IMR-90 (cell line): ENCODE measurements around the gene CAND2.

Source experiments
- BHLHE40 ChIP-seq: fragments of 150-350 bp; IDR thresholded peaks from 2 replicates; pipeline ENCODE4 v1.6.1; 2016; ENCODE audit warnings: mild to moderate bottlenecking, low read depth, low read length
- CEBPB ChIP-seq: IDR thresholded peaks from 2 replicates; pipeline ENCODE4 v1.6.1; 2012; ENCODE audit warnings: low read depth, low read length, improper control_type of control experiment
- MAFK ChIP-seq: IDR thresholded peaks from 2 replicates; pipeline ENCODE4 v1.6.1; 2012; ENCODE audit warnings: low read depth, low read length, improper control_type of control experiment
- MAZ ChIP-seq: IDR thresholded peaks from 2 replicates; pipeline ENCODE4 v1.6.1; 2012; ENCODE audit warnings: low read depth, mild to moderate bottlenecking, low read length, improper control_type of control experiment, moderate library complexity, borderline replicate concordance
- MXI1 ChIP-seq: IDR thresholded peaks from 2 replicates; pipeline ENCODE4 v1.6.1; 2012; ENCODE audit warnings: low read depth, mild to moderate bottlenecking, low read length, moderate library complexity, borderline replicate concordance
- NFE2L2 ChIP-seq: fragments of 150-350 bp; IDR thresholded peaks from 2 replicates; pipeline ENCODE4 v1.6.1; 2016; ENCODE audit warnings: low read depth, mild to moderate bottlenecking, low read length
- POLR2A ChIP-seq: IDR thresholded peaks from 2 replicates; pipeline ENCODE4 v1.6.1; 2012; ENCODE audit warnings: mild to moderate bottlenecking, low read depth, low read length
- RAD21 ChIP-seq: IDR thresholded peaks from 2 replicates; pipeline ENCODE4 v1.6.1; 2012; ENCODE audit warnings: low read length, improper control_type of control experiment
- RCOR1 ChIP-seq: IDR thresholded peaks from 2 replicates; pipeline ENCODE4 v1.6.1; 2012; ENCODE audit warnings: mild to moderate bottlenecking, low read length, improper control_type of control experiment; ENCODE audit not compliant: insufficient replicate concordance
- SMC3 ChIP-seq: fragments of 150-350 bp; IDR thresholded peaks from 2 replicates; pipeline ENCODE4 v1.6.1; 2016; ENCODE audit warnings: low read depth, mild to moderate bottlenecking, antibody characterized with exemption, low read length, moderate library complexity
- TF ChIP-seq, protein P1 (sequence below): conservative IDR thresholded peaks from 2 replicates; pipeline ENCODE4 v1.5.1; 2012; ENCODE audit warnings: mild to moderate bottlenecking, low read depth, low read length, improper control_type of control experiment
- TF ChIP-seq, protein P2 (sequence below): fragments of 150-350 bp; IDR thresholded peaks from 2 replicates; pipeline ENCODE4 v1.6.1; 2017; ENCODE audit warnings: mild to moderate bottlenecking, antibody characterized with exemption, low read length, low read depth
- TF ChIP-seq, protein P3 (sequence below): fragments of 150-350 bp; IDR thresholded peaks from 2 replicates; pipeline ENCODE4 v1.6.1; 2016; ENCODE audit warnings: low read depth, mild to moderate bottlenecking, low read length, moderate library complexity, borderline replicate concordance

DNA sequence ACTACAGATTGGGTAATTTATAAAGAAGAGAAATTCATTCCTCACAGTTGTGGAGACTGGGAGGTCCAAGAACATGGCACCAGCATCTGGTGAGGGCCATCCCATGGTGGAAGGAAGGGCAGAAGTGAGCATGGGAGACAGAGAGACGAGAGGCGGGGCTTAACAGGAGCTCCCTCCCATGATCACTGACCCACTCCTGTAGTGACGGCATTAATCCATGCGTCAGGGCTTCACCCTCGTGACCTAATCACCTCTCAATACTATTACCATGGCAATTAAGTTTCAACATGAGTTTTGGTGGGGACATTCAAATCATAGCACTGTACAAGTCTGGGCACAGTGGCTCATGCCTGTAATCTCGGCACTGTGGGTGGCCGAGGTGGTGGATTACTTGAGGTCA is 27.8 kb downstream of the CAND2 start:
- no peak for TF ChIP-seq RAD21
- TF ChIP-seq, protein P1, sequence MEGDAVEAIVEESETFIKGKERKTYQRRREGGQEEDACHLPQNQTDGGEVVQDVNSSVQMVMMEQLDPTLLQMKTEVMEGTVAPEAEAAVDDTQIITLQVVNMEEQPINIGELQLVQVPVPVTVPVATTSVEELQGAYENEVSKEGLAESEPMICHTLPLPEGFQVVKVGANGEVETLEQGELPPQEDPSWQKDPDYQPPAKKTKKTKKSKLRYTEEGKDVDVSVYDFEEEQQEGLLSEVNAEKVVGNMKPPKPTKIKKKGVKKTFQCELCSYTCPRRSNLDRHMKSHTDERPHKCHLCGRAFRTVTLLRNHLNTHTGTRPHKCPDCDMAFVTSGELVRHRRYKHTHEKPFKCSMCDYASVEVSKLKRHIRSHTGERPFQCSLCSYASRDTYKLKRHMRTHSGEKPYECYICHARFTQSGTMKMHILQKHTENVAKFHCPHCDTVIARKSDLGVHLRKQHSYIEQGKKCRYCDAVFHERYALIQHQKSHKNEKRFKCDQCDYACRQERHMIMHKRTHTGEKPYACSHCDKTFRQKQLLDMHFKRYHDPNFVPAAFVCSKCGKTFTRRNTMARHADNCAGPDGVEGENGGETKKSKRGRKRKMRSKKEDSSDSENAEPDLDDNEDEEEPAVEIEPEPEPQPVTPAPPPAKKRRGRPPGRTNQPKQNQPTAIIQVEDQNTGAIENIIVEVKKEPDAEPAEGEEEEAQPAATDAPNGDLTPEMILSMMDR, result no peak
- no peak for TF ChIP-seq POLR2A
- TF ChIP-seq MXI1, result no peak
- no peak for TF ChIP-seq SMC3
- TF ChIP-seq, protein P2, sequence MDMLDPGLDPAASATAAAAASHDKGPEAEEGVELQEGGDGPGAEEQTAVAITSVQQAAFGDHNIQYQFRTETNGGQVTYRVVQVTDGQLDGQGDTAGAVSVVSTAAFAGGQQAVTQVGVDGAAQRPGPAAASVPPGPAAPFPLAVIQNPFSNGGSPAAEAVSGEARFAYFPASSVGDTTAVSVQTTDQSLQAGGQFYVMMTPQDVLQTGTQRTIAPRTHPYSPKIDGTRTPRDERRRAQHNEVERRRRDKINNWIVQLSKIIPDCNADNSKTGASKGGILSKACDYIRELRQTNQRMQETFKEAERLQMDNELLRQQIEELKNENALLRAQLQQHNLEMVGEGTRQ, result no peak
- TF ChIP-seq NFE2L2, result no peak
- TF ChIP-seq CEBPB, result no peak
- TF ChIP-seq BHLHE40, result no peak
- no peak for TF ChIP-seq MAZ
- TF ChIP-seq RCOR1, result no peak
- TF ChIP-seq, protein P3, sequence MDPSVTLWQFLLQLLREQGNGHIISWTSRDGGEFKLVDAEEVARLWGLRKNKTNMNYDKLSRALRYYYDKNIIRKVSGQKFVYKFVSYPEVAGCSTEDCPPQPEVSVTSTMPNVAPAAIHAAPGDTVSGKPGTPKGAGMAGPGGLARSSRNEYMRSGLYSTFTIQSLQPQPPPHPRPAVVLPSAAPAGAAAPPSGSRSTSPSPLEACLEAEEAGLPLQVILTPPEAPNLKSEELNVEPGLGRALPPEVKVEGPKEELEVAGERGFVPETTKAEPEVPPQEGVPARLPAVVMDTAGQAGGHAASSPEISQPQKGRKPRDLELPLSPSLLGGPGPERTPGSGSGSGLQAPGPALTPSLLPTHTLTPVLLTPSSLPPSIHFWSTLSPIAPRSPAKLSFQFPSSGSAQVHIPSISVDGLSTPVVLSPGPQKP, result no peak
- TF ChIP-seq MAFK, result no peak
